ENCODE measurements around the gene OR10R2.

DNA sequence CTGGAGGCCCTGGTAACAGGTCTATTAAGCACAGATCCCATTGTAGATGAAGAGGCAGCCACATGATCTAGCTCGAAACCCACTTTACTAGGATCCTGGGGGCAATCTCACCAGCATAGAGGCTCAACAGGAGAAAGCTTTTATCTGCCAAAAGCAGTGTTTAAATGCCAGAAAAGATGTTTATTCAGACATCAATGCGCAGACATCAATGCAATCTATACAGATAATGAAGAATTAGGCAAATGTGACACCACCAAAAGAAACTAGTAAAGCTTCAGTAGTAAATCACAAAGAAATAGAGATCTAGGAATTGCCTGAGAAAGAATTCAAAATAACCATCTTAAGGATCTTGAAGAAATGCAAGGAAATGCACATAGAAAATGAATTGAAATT is 49.6 kb downstream of the OR10R2 start:
- TF ChIP-seq CTCF (IDR thresholded peaks at IDR 0.05) (no peak), POLR2A (IDR thresholded peaks at IDR 0.05) (no peak)

All from thyroid gland (tissue), 4 donors.